NCI-H187 (cell line): ENCODE data around the gene MYLK4.
"Not testable (repeated sequence)": the region's sequence is repeated elsewhere in the genome, so short reads cannot be mapped to it uniquely, and the experiment has no call there.

Experiments used
- DNase-seq, 2 experiments: peaks; one replicate each; lab custom pipeline; 2025; lab: John Stamatoyannopoulos, UW

MYLK4 gene

GRCh38 chr6:2777249-2777648 lies 26.5 kb upstream of the MYLK4 start:
- DNase-seq, result no peak

DNA sequence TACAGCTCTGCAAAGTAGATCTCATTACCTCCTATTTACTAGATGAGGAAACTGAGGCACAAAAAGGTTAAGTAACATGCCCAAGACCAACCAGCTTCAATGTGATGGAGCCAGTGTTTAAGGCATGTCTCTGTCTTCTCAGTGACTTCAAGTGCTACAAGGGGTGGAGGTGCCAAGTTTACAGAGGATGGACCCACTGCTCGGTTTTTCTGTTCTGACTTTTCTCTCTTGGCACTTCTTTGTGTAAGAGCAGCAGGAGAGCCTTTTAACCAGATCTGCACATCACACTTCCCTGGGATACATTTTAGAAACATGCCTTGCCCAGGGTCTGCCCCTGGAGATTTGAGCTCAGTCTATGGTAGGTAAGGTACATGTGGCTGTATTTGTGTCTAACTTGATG lies 24.3 kb upstream of the MYLK4 start:
- no peak for DNase-seq

DNA sequence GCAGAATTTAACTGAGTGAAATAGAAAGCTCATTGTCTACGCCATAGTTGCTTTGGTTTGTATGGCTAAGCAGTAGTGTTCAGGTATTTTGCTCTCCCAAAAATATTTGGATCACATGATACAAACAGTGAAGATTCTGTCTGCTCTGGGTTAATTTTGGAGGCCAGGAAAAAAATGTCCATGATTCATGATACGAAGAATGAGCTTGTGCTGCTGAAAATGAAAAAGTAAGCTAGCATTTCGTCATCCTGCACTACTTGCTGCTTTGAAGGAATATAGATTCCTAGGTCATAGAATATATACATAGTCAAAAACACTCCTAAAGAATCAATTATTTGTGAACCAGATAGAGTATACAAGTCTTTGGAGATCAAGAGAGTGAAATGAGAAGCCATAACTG lies 22.7 kb upstream of the MYLK4 start:
- DNase-seq, result no peak

DNA sequence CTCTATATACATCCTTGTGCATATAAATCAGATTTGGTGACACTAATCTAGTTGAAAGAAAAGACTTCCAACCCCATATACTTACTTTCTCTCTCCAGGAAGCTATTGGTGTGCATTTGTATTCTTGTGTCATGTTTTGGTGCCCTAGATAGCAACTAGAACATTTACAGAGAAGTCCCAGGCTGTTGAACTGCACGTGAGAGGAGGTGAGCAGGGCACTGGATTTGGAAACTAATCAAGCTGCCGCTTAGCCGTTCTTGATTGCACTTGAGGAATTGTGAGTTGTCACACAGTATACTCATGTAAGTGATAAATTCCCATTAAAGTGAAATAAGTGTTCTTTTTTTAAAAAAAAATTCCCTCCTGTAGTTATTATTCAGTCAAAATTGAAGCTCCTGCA lies 22.1 kb upstream of the MYLK4 start:
- no peak for DNase-seq

- DNase-seq, result no peak
Measured at GRCh38 chr6:2771079-2771478, 20.4 kb upstream of the MYLK4 start.

DNA sequence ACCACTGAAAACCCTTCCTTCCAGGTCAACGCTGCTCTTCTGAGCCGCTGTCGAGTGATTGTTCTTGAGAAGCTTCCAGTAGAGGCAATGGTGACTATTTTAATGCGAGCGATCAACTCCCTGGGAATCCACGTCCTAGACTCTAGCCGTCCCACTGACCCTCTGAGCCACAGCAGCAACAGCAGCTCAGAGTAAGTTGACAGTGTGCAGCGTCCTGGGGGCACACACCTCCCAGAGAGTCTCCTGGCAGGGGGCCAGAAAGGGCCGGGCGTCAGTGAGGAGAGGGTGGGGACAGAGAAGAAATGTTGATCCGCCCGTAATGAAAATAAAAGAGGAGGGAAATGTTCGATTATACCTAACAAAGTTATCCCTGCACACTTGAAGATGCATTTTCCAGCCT lies 19.4 kb upstream of the MYLK4 start:
- no peak for DNase-seq

- no peak for DNase-seq
Measured at GRCh38 chr6:2768696-2769095, 18.0 kb upstream of the MYLK4 start.

- DNase-seq, result no peak
Measured at GRCh38 chr6:2767657-2768524, 17.2 kb upstream of the MYLK4 start.

DNA sequence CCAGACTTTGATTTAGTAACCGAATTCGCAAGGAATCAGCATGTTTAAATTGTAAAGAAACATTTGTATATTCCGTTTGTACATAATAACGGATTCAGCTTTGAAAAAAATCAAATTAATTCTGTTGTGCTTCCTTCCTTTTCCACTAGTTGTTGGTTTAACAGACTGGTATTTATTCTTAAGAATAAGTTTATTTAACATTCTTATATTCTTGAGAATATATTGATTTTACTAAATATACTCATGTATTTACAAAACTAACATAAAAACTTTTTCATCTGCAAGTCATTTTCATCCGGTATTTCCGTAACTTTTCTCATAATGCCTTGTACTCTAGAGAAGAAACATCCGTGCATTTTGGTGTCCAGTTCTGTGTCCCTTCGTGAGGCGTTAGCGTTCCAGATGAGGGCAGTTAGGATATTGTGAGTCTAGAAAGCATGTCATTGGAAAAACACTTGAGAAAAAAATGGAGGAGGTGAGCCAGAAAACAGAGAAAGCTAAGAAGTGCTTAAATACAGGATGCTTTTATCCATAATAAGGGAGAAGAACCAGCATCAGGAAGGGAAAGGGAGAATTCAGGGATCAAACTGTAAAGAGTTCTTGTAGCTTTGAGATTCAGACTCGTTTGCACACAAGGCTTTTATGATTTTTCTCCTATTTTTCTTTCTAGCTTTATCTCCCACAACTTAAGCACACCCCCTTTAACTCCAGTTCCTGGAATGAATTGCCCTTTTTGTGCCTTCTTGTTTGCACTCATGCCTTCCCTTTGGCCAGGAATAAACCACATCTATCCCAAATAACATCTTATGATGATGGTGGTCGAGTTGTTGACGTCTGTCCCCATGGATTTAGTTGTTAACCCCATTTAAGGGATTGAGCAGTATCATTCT lies 16.3 kb upstream of the MYLK4 start:
- DNase-seq, result no peak

DNA sequence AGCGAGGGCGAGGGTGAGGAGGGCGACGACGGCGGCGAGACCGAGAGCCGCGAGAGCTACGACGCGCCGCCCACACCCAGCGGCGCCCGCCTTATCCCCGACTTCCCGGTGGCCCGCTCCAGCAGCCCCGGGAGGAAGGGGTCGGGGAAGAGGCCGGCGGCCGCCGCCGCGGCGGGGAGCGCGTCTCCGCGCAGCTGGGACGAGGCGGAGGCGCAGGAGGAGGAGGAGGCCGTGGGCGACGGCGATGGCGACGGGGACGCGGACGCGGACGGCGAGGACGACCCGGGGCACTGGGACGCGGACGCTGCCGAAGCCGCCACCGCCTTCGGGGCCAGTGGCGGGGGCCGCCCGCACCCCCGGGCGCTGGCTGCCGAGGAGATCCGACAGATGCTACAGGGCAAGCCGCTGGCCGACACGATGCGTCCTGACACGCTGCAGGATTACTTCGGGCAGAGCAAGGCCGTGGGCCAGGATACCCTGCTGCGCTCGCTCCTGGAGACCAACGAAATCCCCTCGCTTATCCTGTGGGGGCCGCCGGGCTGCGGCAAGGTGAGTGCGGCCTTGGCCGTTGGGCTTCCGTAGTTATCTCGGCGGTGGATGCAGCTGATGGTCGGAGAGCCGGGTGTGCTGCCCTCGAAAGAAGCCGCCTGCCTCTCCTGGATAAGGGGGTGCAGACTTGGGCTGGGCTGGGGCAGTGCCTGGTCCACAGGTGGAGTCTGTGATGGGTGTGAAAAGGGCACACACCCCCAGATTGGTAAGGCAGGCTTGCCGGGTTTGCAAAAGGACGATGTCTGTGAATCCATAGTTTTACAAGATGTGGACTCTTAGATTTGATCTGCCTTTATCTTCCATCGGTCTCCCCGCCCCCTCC lies 15.4 kb upstream of the MYLK4 start:
- peak in 1 of 2 experiments; percentile 9 for DNase-seq

DNA sequence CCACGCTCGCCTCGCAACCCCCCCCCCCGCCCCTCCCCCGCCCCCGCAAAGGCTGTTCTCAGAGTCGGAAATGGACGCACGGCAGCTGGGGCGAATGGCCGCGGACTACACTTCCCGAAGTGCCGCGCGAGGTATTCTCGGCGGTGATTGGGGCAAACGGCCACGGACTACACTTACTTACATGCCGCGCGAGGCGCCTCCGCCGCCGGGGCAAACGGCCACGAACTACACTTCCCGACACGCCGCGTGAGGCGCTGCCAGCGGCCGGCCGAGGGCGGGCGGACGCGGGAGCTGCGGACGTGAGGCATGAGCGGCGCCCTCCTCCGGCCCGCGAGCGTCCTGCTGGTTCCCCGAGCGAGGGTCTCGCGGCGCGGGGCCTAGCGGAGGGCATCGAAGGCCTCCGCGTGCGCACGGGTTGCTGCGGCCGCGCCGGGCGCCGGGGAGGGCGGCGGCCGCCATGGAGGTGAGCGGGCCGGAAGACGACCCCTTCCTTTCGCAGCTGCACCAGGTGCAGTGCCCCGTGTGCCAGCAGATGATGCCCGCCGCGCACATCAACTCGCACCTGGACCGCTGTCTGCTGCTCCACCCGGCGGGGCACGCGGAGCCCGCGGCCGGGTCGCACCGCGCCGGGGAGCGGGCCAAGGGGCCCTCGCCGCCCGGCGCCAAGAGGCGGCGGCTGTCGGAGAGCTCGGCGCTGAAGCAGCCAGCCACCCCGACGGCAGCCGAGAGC lies 14.6 kb upstream of the MYLK4 start, which contains the start of gene WRNIP1:
Gene WRNIP1 (plus strand): TSS at position 228 of the 730 bp plus-strand sequence. CDS start 230 bp downstream, at position 458.
- peak; percentile 88 to 96 for DNase-seq

DNA sequence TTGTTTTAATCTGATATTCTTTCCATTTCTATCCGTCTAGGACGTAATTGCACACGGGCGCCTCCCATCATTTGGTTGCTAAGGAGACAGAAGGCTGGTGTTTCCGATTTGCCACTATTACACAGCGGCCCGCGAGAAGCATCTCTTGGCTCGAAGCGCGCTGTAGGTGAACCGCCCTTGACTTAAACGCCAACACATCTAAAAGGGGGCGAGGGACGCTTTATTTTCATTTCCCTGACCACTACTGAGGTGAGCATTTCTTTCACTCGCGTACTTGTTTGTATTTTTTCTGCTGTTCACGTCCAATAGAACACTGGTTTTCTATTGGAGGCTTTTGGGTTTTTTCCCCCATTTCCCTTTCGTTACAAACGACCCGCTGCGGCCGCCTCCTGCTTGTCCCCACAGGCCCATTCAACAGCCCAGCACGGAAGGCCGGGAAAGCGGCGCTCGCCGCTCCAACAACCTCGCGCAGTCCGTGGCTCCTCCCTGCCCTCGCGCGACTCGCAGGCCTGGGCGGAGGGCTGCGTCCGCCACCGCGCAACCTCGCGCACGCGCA lies 14.0 kb upstream of the MYLK4 start:
- DNase-seq, result peak; percentile 39 to 70

DNA sequence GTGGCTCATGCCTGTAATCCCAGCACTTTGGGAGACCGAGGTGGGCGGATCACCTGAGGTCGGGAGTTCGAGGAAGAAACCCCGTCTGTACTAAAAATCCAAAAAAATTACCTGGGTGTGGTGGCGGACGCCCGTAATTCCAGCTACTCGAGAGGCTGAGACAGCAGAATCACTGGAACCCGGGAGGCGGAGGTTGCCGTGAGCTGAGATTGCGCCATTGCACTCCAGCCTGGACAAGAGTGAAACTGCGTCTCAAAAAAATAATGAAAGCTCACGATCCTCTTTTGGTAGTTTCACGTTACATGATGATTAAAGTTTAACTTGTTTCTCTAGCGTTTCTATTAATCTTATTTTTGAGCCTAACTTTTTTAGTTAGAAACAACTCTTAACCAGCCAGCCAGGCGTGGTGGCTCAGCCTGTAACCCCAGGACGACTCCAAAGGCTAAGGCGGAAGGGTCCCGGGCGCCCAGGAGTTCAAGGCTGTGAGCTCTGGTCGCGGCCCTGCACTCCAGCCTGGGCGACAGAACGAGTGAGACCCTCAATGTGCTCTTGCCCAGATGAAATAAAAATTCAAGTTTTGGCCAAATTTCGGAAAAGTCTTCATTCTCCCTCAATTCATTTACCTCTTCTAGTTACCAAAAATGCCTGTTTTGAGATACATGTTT lies 13.3 kb upstream of the MYLK4 start:
- peak in 1 of 2 experiments; percentile 10 for DNase-seq

- no peak for DNase-seq
Measured at GRCh38 chr6:2763345-2763841, 12.7 kb upstream of the MYLK4 start.

GRCh38 chr6:2762868-2763267 lies 12.1 kb upstream of the MYLK4 start:
- DNase-seq, result not testable (repeated sequence)

DNA sequence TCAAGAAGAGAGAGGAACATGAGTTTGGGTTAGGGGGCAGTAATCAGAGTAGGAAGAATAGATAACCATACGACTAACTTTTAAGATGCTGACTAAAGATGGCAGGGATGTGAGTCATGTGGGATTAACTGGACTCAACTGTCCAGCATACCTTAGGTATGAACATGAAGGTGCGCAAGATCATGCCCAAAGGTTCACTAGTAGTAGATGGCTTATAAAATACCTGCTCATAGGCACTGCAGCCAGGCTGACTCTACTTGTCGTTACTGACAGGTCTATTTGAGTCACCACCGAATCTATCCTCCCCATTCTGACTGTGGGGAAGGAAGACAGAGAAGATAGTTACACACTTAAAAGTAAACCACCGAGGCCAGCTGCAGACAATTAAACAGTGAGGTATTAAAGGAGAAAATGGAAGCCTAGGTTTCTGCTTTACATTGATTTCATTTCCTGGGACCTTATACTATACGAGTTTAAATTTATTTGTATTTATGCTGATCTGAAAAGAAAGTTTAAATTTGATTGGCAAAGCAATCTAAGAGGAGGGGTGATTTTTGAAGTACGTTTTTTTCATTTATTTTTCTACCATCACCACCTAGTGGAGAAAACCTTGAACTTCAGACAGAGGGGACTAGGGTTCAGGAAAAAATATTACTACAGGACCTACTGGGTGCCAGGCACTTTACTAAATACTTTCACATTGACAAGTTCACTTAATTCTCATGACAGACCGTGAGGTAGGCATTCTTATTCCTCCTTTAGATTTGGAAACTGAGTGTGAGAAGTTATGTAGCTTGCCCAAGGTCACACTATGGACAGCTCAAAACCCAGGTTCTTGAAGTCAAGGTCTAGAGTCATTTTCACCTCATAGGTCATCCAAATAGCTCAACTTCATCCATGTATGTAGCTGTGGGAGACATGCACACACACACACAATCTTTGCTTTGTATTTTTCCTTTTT lies 10.4 kb upstream of the MYLK4 start:
- DNase-seq, result no peak

DNA sequence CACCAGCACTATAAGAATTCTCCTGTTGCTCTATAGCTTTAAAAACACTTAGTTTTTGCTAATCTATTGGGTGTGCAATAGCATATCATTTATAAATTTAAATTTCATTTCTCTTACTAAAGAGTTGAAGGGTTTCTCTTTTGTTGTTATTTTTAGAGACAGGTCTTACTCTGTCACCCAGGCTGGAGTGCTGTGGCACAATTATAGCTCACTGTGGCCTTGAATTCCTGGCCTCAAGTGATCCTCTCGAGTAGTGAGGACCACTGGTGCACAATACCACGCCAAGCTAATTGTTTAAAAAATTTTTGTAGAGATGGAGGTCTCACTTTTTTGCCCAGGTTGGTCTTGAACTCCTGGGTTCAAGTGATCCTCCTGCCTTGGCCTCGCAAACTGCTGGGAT lies 8.3 kb upstream of the MYLK4 start:
- no peak for DNase-seq

GRCh38 chr6:2756687-2757224 lies 6.0 kb upstream of the MYLK4 start:
- no peak for DNase-seq

- DNase-seq, result no peak
Measured at GRCh38 chr6:2756241-2756640, 5.5 kb upstream of the MYLK4 start.
